ENCODE results near the gene FOXP1. TPM values are rescaled to one million over a fixed set of nuclear protein-coding genes. Genes with fewer than 3 reads are reported as not detected.

FOXP1 gene
- total and polyA plus RNA-seq, 8 donors, result 13.4 to 74.1 (median 44.1) TPM

GRCh38 chr3:71064956-71065763 is 518.4 kb downstream of the FOXP1 start:
- DNase-seq (peak; percentile 58 to 84 (median 67)), ATAC-seq (peak; percentile 36 to 72 (median 54)), FAIRE-seq (no peak)
- H3K36me3 ChIP-seq, result no peaks in the 10 kb centered on the region
- peak overlapping the region; percentile 33 to 58 (median 55) for H3K4me3 ChIP-seq
- no peak for TF ChIP-seq CTCF (IDR thresholded peaks at IDR 0.05)
- no peaks in the 10 kb centered on the region for H3K27me3 ChIP-seq
- peak overlapping the region; percentile 87 to 95 (median 94) for H3K27ac ChIP-seq
- WGBS, 2 donors, result 0 to 1% methylated on average over 85 of the region's 85 CpGs
- intact Hi-C loops (cut with DNase I), result loop anchor here in 1 of 3 donors (5.0 to 10.0 kb wide), 2 partner anchors 57 to 60 kb away; no protein-coding TSS in a partner anchor
- H3K4me1 ChIP-seq, result peaks cover 21 to 51% (median 42%) of the 10 kb centered on the region in 3 donors
- no peaks in the 10 kb centered on the region for H3K9me3 ChIP-seq

GRCh38 chr3:71064291-71064955 is 519.1 kb downstream of the FOXP1 start:
- Histone ChIP-seq H3K4me1 (peaks cover 24 to 59% (median 49%) of the 10 kb centered on the region in 3 donors), H3K36me3 (no peaks in the 10 kb centered on the region), H3K27ac (peak overlapping the region; percentile 67 to 95 (median 91)), H3K4me3 (peak overlapping the region; percentile 22 to 58 (median 44)), H3K9me3 (no peaks in the 10 kb centered on the region), H3K27me3 (no peaks in the 10 kb centered on the region)
- WGBS, 2 donors, result 0 to 1% methylated on average over 34 to 46 of the region's 46 CpGs
- FAIRE-seq (no peak), ATAC-seq (peak; percentile 43 to 69 (median 53)), DNase-seq (peak; percentile 38 to 80 (median 58))
- intact Hi-C loops (cut with DNase I), result loop anchor here in 1 of 3 donors (10.0 kb wide), 1 partner anchor 60 kb away; no protein-coding TSS in a partner anchor
- TF ChIP-seq CTCF (IDR thresholded peaks at IDR 0.05), result no peak

- no peaks in the 10 kb centered on the region for H3K27me3 ChIP-seq
- H3K27ac ChIP-seq, result peak overlapping the region; percentile 67 to 95 (median 91)
- H3K9me3 ChIP-seq, result no peaks in the 10 kb centered on the region
- peaks cover 24 to 65% (median 55%) of the 10 kb centered on the region in 3 donors for H3K4me1 ChIP-seq
- no peaks in the 10 kb centered on the region for H3K36me3 ChIP-seq
- 0 to 1% methylated on average over 13 of the region's 13 CpGs for WGBS, 2 donors
- intact Hi-C loops (cut with DNase I), result loop anchor here in 1 of 3 donors (10.0 kb wide), 1 partner anchor 59 kb away; no protein-coding TSS in a partner anchor
- ATAC-seq, result peak; percentile 23 to 51 (median 45)
- TF ChIP-seq CTCF (IDR thresholded peaks at IDR 0.05), result no peak
- no peak for FAIRE-seq
- DNase-seq, result peak in 5 of 6 donors; percentile 17 to 65 (median 29)
- peak overlapping the region; percentile 22 to 58 (median 44) for H3K4me3 ChIP-seq
These were observed 519.7 kb downstream of the FOXP1 start for GRCh38 chr3:71063773-71064290.

- TF ChIP-seq CTCF (IDR thresholded peaks at IDR 0.05), result no peak
- H3K4me1 ChIP-seq, result peaks cover 29 to 71% (median 58%) of the 10 kb centered on the region in 3 donors
- FAIRE-seq, result peak; percentile 60
These were observed 520.4 kb downstream of the FOXP1 start for GRCh38 chr3:71062952-71063772.

More at GRCh38 chr3:71062952-71063772, 520.4 kb downstream of the FOXP1 start:
- Histone ChIP-seq H3K27me3 (no peaks in the 10 kb centered on the region), H3K9me3 (no peaks in the 10 kb centered on the region), H3K4me3 (peak overlapping the region in 3 of 4 donors; percentile 33 to 58 (median 56)), H3K27ac (peak overlapping the region; percentile 67 to 95 (median 91)), H3K36me3 (no peaks in the 10 kb centered on the region)
- WGBS, 2 donors, result 9 to 14% methylated on average over 6 of the region's 6 CpGs
- intact Hi-C loops (cut with DNase I), result loop anchor here in 1 of 3 donors (10.0 kb wide), 1 partner anchor 58 kb away; no protein-coding TSS in a partner anchor
- ATAC-seq (peak in 3 of 4 donors; percentile 4 to 31 (median 5)), DNase-seq (no peak)
